T-cell (primary cell): Measurements from ENCODE around the gene SLC25A41. TPM values are rescaled to one million over a fixed set of nuclear protein-coding genes. Genes with fewer than 3 reads are reported as not detected.

Source experiments
- ATAC-seq, 4 experiments: fragments of 200-7000 bp in 3 of 4; fragments of 150-1000 bp in 1 of 4; cut with Tn5 transposase; replicated peaks in 1 of 4; 1 replicate in 3 of 4; 2 replicates in 1 of 4; pipeline ENCODE4 v1.10.0; 2021; ENCODE audit warnings: moderate library complexity in 3 of 4, mild to moderate bottlenecking in 2 of 4, moderate number of reproducible peaks in 1 of 4
- CTCF ChIA-PET, 2 donors: fragments of 300-600 bp; sonication (Branson Sonifier 250); formaldehyde crosslinking; loops; one replicate each; lab custom pipeline; 2022; ENCODE audit warnings: antibody characterized with exemption in 2 of 2; lab: Charles Lee
- POLR2A ChIA-PET, 2 donors: fragments of 300-600 bp; sonication (Branson Sonifier 250); formaldehyde crosslinking; loops; one replicate each; lab custom pipeline; 2022; ENCODE audit warnings: antibody characterized with exemption in 2 of 2; lab: Charles Lee
- DNase-seq, 35 experiments: peaks; one replicate each; pipeline versions ENCODE4 v3.0.0 to v3.0.0-alpha.2; 2013 to 2023
- H3K27ac ChIP-seq: one replicate; pipeline ENCODE4 v1.5.1; 2013; ENCODE audit warnings: low read length
- H3K27me3 ChIP-seq, 2 experiments: replicated peaks in 1 of 2; 1 replicate in 1 of 2; 2 replicates in 1 of 2; pipeline versions ENCODE4 v1.6.1 to v1.7.0; 2013; ENCODE audit warnings: low read length in 1 of 2, mixed read lengths in 1 of 2; ENCODE audit not compliant: control insufficient read depth in 2 of 2, insufficient read depth in 2 of 2; ENCODE audit errors: extremely low read depth in 1 of 2
- H3K36me3 ChIP-seq, 2 donors: 1 replicate in 1 of 2; 2 replicates in 1 of 2; pipeline versions ENCODE4 v1.6.1 to v1.7.0; 2013; ENCODE audit warnings: low read length in 1 of 2; ENCODE audit not compliant: control insufficient read depth in 2 of 2, insufficient read depth in 1 of 2; ENCODE audit errors: extremely low read depth in 1 of 2
- H3K4me1 ChIP-seq, 2 experiments: 1 replicate in 1 of 2; 2 replicates in 1 of 2; pipeline versions ENCODE4 v1.6.1 to v1.7.0; 2013; ENCODE audit warnings: low read length in 2 of 2, mixed read lengths in 1 of 2; ENCODE audit not compliant: insufficient read depth in 2 of 2, control insufficient read depth in 1 of 2; ENCODE audit errors: extremely low read depth in 1 of 2
- H3K4me3 ChIP-seq, 2 donors: 1 replicate in 1 of 2; 2 replicates in 1 of 2; pipeline versions ENCODE4 v1.5.1 to v1.7.0; 2013; ENCODE audit warnings: mild to moderate bottlenecking in 2 of 2, low read length in 1 of 2, moderate library complexity in 1 of 2; ENCODE audit not compliant: control insufficient read depth in 1 of 2; ENCODE audit errors: extremely low read depth in 1 of 2
- H3K9me3 ChIP-seq: 2 replicates; pipeline ENCODE4 v1.7.0; 2013
- H3K27ac Mint-ChIP-seq, 2 donors: one replicate each; pipeline ENCODE4 v1.8.0; 2020 to 2021; ENCODE audit warnings: mild to moderate bottlenecking in 2 of 2, mixed read lengths in 2 of 2
- H3K27me3 Mint-ChIP-seq, 2 donors: one replicate each; pipeline ENCODE4 v1.8.0; 2021 to 2022; ENCODE audit warnings: mixed read lengths in 2 of 2
- H3K36me3 Mint-ChIP-seq: one replicate; pipeline ENCODE4 v1.8.0; 2021; ENCODE audit warnings: mixed read lengths
- H3K4me1 Mint-ChIP-seq, 3 donors: one replicate each; pipeline ENCODE4 v1.8.0; 2020 to 2022; ENCODE audit warnings: mixed read lengths in 3 of 3, mild to moderate bottlenecking in 1 of 3
- H3K4me3 Mint-ChIP-seq, 3 donors: one replicate each; pipeline ENCODE4 v1.8.0; 2020 to 2022; ENCODE audit warnings: mild to moderate bottlenecking in 3 of 3, mixed read lengths in 3 of 3, moderate library complexity in 3 of 3
- H3K9me3 Mint-ChIP-seq, 3 donors: one replicate each; pipeline ENCODE4 v1.8.0; 2020 to 2022; ENCODE audit warnings: mixed read lengths in 3 of 3
- WGBS: methylation state at CpG from one replicate; pipeline ENCODE4 v1.1.5; 2013; ENCODE audit warnings: missing lambda C conversion rate; ENCODE audit not compliant: insufficient coverage; 5-methylcytosine and 5-hydroxymethylcytosine counted together
- total RNA-seq, 35 experiments: library from RNA in 6 of 35; stranded (reverse) in 6 of 35; fragments of 120-200 nt in 1 of 35; gene quantifications; one replicate each; pipeline versions ENCODE4 v1.2.1 to v1.2.4 and lab custom pipeline; 2013 to 2026

The SLC25A41 gene
- total RNA-seq, 5 donors from 2014 or later (not counting 1 experiment from before 2014, with no cell fraction given): 0.33 to 0.35 (median 0.33) TPM; not detected in 2

DNA sequence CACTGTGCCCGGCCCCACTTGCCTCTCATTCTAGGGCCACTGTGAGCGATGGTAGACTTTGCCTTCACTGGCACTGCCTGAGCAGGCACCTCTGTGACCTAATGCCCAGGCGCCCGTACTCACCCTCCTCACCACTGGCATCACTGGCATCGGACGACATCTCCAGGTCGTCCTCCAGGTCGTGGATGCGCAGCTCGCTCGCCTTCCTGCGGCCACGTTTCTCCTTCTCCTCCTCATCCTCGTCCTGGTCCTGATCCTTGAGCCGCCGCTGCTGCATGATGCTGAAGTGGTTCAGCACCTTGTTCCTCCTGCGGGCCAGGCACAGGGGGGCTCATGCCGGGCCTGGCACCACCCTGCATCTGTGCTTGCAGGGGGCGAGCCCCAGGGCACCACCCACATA, 50.4 kb downstream of the SLC25A41 start:
- Mint-ChIP-seq H3K4me1 (no peaks in the 10 kb centered on the region), H3K27me3 (no peaks in the 10 kb centered on the region), H3K27ac (no peak overlapping the region), H3K36me3 (peaks cover 50% of the 10 kb centered on the region), H3K9me3 (no peaks in the 10 kb centered on the region), H3K4me3 (peak overlapping the region in 1 of 3 donors; percentile 9)
- Histone ChIP-seq H3K27ac (no peak overlapping the region), H3K36me3 (peaks cover 25 to 69% of the 10 kb centered on the region in 2 donors), H3K9me3 (no peaks in the 10 kb centered on the region), H3K27me3 (no peaks in the 10 kb centered on the region), H3K4me1 (no peaks in the 10 kb centered on the region), H3K4me3 (no peak overlapping the region)
- ATAC-seq (no peak), DNase-seq (no peak)
- ChIA-PET CTCF (no interaction called here), POLR2A (no interaction called here)
- 95% methylated on average over 19 of the region's 19 CpGs for WGBS

DNA sequence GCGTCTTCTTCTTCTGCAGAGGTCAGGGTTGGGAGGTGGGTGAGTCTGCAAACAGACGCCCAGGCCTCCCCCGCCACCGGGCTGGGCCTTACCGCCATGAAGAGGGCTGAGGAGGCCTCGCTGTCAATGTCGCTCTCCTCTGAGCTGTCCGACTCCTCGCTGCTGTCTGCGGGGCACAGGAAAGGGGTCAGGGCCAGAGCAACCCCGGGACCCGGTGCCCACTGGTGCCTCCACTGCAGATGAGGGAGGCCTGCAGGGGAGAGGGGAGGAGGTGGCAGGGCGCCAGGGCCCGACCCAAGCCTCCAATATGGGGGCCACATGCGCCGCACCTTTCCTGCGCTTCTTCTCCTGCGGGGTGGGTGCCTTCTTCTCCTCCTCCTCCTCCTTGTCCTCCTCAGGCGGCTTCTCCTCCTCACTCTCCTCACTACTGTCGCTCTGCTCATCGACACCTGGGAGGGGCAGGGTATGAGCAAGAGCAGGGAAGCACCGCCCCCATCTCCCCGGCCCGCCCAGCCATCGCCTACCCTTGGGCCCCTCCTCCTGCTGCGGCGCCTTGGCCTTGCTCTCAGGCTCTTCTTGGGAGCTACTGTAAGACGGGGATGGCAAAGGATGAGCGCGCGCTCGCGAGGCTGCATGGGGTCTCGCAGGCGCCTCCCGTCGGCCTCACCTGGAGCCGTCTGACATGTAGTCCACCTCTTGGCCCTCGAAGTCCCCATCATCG, 52.4 kb downstream of the SLC25A41 start:
- no peaks in the 10 kb centered on the region for H3K4me1 ChIP-seq
- H3K27ac ChIP-seq: no peak overlapping the region
- ATAC-seq: no peak
- 96% methylated on average over 27 of the region's 40 CpGs for WGBS
- H3K4me3 Mint-ChIP-seq: no peak overlapping the region
- H3K4me1 Mint-ChIP-seq: no peaks in the 10 kb centered on the region
- no peaks in the 10 kb centered on the region for H3K9me3 ChIP-seq
- H3K27me3 Mint-ChIP-seq: no peaks in the 10 kb centered on the region
- no peak for DNase-seq
- no peak overlapping the region for H3K4me3 ChIP-seq
- ChIA-PET POLR2A (no interaction called here), CTCF (no interaction called here)
- no peak overlapping the region for H3K27ac Mint-ChIP-seq
- H3K9me3 Mint-ChIP-seq: no peaks in the 10 kb centered on the region
- H3K36me3 Mint-ChIP-seq: peaks cover 40% of the 10 kb centered on the region
- H3K27me3 ChIP-seq: no peaks in the 10 kb centered on the region
- H3K36me3 ChIP-seq: peaks cover 18 to 54% of the 10 kb centered on the region in 2 donors

DNA sequence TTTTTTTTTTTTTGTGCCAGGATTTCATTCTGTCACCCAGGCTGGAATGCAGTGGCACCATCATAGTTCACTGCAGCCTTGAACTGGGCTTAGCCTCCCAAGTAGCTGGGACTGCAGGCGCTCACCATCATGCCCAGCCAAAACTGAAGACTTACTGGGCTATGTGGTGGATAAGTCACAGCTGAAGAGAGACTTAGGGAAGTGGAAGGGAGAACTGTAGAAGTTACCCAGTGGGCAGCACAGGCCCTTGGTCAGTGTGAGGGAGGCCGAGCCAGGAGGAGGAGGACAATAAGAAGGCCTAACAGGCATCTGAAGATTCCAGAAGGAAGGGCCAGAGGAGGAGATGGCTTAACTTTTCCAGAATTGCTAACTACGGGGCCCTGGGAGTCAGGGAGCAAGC, 53.8 kb downstream of the SLC25A41 start:
- ChIA-PET CTCF (no interaction called here), POLR2A (interaction anchor here in 1 of 2 donors (0.7 kb wide), 1 partner anchor 464 kb away, joined by 4 read pairs; no protein-coding TSS in a partner anchor)
- Mint-ChIP-seq H3K36me3 (peaks cover 34% of the 10 kb centered on the region), H3K4me1 (no peaks in the 10 kb centered on the region), H3K9me3 (no peaks in the 10 kb centered on the region), H3K27ac (peak overlapping the region in 1 of 2 donors; percentile 17), H3K4me3 (no peak overlapping the region), H3K27me3 (no peaks in the 10 kb centered on the region)
- WGBS: 100% methylated on average over 3 of the region's 3 CpGs
- H3K4me1 ChIP-seq: no peaks in the 10 kb centered on the region
- no peak overlapping the region for H3K27ac ChIP-seq
- H3K27me3 ChIP-seq: no peaks in the 10 kb centered on the region
- H3K36me3 ChIP-seq: peaks cover 23 to 47% of the 10 kb centered on the region in 2 donors
- no peak for ATAC-seq
- no peaks in the 10 kb centered on the region for H3K9me3 ChIP-seq
- no peak overlapping the region for H3K4me3 ChIP-seq
- DNase-seq: no peak

DNA sequence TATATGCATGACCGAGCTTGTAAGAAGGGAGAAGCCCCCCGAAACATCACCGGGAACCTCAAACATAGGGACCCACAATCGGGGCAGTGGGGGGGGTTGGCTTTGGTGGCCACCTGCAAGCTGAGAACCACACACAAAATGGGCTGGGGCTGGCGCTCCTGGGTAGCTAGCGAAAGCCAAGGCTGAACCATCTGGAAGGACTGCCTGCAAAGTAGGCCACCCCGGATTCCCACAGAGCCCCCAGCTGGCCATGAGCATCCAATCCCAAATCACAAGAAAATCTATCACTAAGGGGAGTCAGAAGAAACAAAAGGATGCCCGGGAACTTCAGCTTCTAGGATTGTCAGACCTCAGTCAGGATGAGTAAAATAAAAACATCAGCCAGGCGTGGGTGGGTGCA, 55.1 kb downstream of the SLC25A41 start:
- H3K4me3 ChIP-seq: no peak overlapping the region
- peak overlapping the region in 1 of 2 donors; percentile 37 for H3K27ac Mint-ChIP-seq
- H3K27ac ChIP-seq: no peak overlapping the region
- H3K27me3 ChIP-seq: no peaks in the 10 kb centered on the region
- H3K4me1 Mint-ChIP-seq: peaks cover 4% of the 10 kb centered on the region in 3 donors
- no peak overlapping the region for H3K4me3 Mint-ChIP-seq
- peaks cover 2 to 8% of the 10 kb centered on the region in 2 experiments for H3K4me1 ChIP-seq
- ATAC-seq (no peak), DNase-seq (no peak)
- CTCF ChIA-PET: interaction anchor here in 1 of 2 donors (0.5 kb wide), 1 partner anchor 70 kb away, joined by 3 read pairs; no protein-coding TSS in a partner anchor
- no peaks in the 10 kb centered on the region for H3K9me3 ChIP-seq
- peaks cover 34% of the 10 kb centered on the region for H3K36me3 Mint-ChIP-seq
- peaks cover 25 to 46% of the 10 kb centered on the region in 2 donors for H3K36me3 ChIP-seq
- POLR2A ChIA-PET: interaction anchor here in 1 of 2 donors (0.6 kb wide), 1 partner anchor 400 kb away, joined by 5 read pairs; no protein-coding TSS in a partner anchor
- no peaks in the 10 kb centered on the region for H3K9me3 Mint-ChIP-seq
- 81% methylated on average over 4 of the region's 9 CpGs for WGBS
- no peaks in the 10 kb centered on the region for H3K27me3 Mint-ChIP-seq

DNA sequence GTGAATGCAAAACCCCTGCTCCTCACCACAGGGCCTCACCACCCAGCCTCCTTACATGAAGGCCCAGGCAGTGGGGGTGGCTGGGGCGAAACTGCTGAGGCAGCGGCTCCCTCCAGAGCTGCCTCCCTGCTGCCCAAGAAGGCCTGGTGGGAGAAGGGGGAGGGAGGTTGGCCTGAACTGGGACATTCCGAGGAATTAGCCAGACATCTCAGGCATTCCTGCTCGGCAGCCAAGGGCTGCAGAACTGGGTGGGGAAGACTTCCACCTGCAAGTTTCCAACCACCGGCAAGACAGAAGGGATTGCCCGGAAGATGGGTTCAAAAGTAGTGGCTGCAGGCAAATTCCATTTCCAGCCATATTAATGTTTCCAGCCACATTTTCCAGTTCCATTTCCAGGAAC, 55.5 kb downstream of the SLC25A41 start:
- H3K4me3 Mint-ChIP-seq: no peak overlapping the region
- ATAC-seq (no peak), DNase-seq (no peak)
- H3K36me3 ChIP-seq: peaks cover 25 to 41% of the 10 kb centered on the region in 2 donors
- whole genome bisulfite sequencing: 100% methylated on average over 3 of the region's 6 CpGs
- no peaks in the 10 kb centered on the region for H3K9me3 ChIP-seq
- no peak overlapping the region for H3K27ac Mint-ChIP-seq
- peaks cover 2 to 9% of the 10 kb centered on the region in 2 experiments for H3K4me1 ChIP-seq
- no peak overlapping the region for H3K27ac ChIP-seq
- no peaks in the 10 kb centered on the region for H3K27me3 ChIP-seq
- CTCF ChIA-PET: interaction anchor here (0.5 to 0.7 kb wide), 3 partner anchors 18 to 70 kb away, joined by 3 to 6 read pairs (median 4); no protein-coding TSS in a partner anchor
- H3K4me1 Mint-ChIP-seq: peaks cover 4 to 7% (median 7%) of the 10 kb centered on the region in 3 donors
- H3K9me3 Mint-ChIP-seq: no peaks in the 10 kb centered on the region
- H3K27me3 Mint-ChIP-seq: no peaks in the 10 kb centered on the region
- POLR2A ChIA-PET: no interaction called here
- peaks cover 30% of the 10 kb centered on the region for H3K36me3 Mint-ChIP-seq
- no peak overlapping the region for H3K4me3 ChIP-seq

DNA sequence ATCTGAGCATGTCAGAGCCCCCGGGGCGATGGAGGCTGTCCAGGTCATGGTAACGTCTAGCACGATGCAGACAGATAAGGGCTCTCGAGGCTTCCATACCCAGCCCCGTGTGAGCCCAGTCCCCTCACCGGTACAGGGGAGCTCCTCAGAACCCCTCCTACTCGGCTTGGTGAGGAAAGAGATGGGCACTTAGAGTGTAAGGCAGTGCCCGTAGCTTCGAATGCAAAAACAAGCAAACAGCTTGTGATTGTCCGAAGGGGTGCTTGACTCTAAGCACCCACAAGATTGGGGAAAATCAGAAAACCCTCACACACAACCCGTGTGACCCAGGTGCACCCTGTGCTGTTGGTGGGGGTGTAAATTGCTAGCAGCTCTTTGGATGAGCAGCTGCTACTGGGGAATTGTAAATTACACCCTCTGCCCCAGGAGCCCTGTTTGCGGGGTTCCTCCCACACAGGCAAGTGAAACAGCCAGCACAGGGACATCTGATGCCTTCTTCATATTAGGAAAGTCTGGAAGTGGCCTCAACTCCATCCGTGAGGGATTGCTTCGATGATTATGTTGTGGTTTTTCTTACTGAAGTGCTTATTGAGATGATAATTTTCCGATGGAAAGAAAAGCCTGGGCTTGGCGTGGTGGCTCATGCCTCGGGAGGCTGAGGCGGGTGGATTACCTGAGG, 56.9 kb downstream of the SLC25A41 start:
- 85% methylated on average over 7 of the region's 19 CpGs for WGBS
- DNase-seq (no peak), ATAC-seq (no peak)
- peaks cover 20 to 29% of the 10 kb centered on the region in 2 donors for H3K36me3 ChIP-seq
- H3K27ac ChIP-seq: no peak overlapping the region
- POLR2A ChIA-PET: no interaction called here
- no peak overlapping the region for H3K4me3 Mint-ChIP-seq
- H3K27me3 Mint-ChIP-seq: no peaks in the 10 kb centered on the region
- peaks cover 25% of the 10 kb centered on the region for H3K36me3 Mint-ChIP-seq
- CTCF ChIA-PET: no interaction called here
- H3K4me1 Mint-ChIP-seq: peaks cover 9 to 13% (median 13%) of the 10 kb centered on the region in 3 donors
- H3K9me3 Mint-ChIP-seq: no peaks in the 10 kb centered on the region
- peaks cover 6 to 16% of the 10 kb centered on the region in 2 experiments for H3K4me1 ChIP-seq
- H3K9me3 ChIP-seq: no peaks in the 10 kb centered on the region
- H3K27me3 ChIP-seq: no peaks in the 10 kb centered on the region
- no peak overlapping the region for H3K27ac Mint-ChIP-seq
- no peak overlapping the region for H3K4me3 ChIP-seq
